GM12878 (cell line): Measurements from ENCODE around the gene SCAND1. TPM values are rescaled to one million over a fixed set of nuclear protein-coding genes. Genes with fewer than 3 reads are reported as not detected.

ENCODE experiments used
- BMI1 ChIP-seq: fragments of 450-650 bp; IDR thresholded peaks from 2 replicates; pipeline ENCODE4 v1.6.1; 2016; ENCODE audit warnings: mild to moderate bottlenecking, moderate library complexity, borderline replicate concordance
- CEBPB ChIP-seq, 2 experiments: fragments of 150-350 bp in 1 of 2; IDR thresholded peaks; 2 replicates each; pipeline ENCODE4 v1.6.1; 2012 to 2014; ENCODE audit warnings: low read depth in 2 of 2, low read length in 2 of 2, borderline replicate concordance in 1 of 2, inconsistent platforms in 1 of 2
- CHD2 ChIP-seq: IDR thresholded peaks from 2 replicates; pipeline ENCODE4 v1.6.1; 2011; ENCODE audit warnings: low read depth, low read length, improper control_type of control experiment, borderline replicate concordance
- CREM ChIP-seq: IDR thresholded peaks from 2 replicates; pipeline ENCODE4 v1.6.1; 2014; ENCODE audit warnings: antibody characterized with exemption, low read depth
- DPF2 ChIP-seq: fragments of 450-650 bp; IDR thresholded peaks from 2 replicates; pipeline ENCODE4 v1.6.1; 2017; ENCODE audit warnings: mild to moderate bottlenecking
- EED ChIP-seq: sonication (generic); IDR thresholded peaks from 2 replicates; pipeline ENCODE4 v1.6.1; 2016; ENCODE audit warnings: antibody characterized with exemption, low read depth
- ESRRA ChIP-seq: IDR thresholded peaks from 2 replicates; pipeline ENCODE4 v1.6.1; 2012; ENCODE audit warnings: mild to moderate bottlenecking, low read length, improper control_type of control experiment
- ETV6 ChIP-seq, 2 experiments: fragments of 450-650 bp in 1 of 2; IDR thresholded peaks in 1 of 2; conservative IDR thresholded peaks in 1 of 2; 2 replicates each; pipeline ENCODE4 v1.6.1; 2014; ENCODE audit warnings: antibody characterized with exemption in 1 of 2, borderline replicate concordance in 1 of 2, low read depth in 1 of 2, mild to moderate bottlenecking in 1 of 2, moderate library complexity in 1 of 2
- FOS ChIP-seq: IDR thresholded peaks from 3 replicates; pipeline ENCODE4 v1.6.1; 2011; ENCODE audit warnings: borderline replicate concordance; ENCODE audit not compliant: insufficient read length; ENCODE audit errors: extremely low read depth
- JUNB ChIP-seq: IDR thresholded peaks from 2 replicates; pipeline ENCODE4 v1.6.1; 2016; ENCODE audit warnings: antibody characterized with exemption, mild to moderate bottlenecking
- KLF5 ChIP-seq: fragments of 450-650 bp; IDR thresholded peaks from 2 replicates; pipeline ENCODE4 v1.6.1; 2014; ENCODE audit warnings: mild to moderate bottlenecking; ENCODE audit not compliant: partially characterized antibody
- MEF2B ChIP-seq: fragments of 450-650 bp; IDR thresholded peaks from 2 replicates; pipeline ENCODE4 v1.6.1; 2018; ENCODE audit warnings: mild to moderate bottlenecking, moderate library complexity; ENCODE audit not compliant: partially characterized antibody, poor library complexity, severe bottlenecking
- MYC ChIP-seq: IDR thresholded peaks from 2 replicates; pipeline ENCODE4 v1.6.1; 2011; ENCODE audit warnings: mild to moderate bottlenecking, low read length, moderate library complexity, inconsistent platforms; ENCODE audit not compliant: insufficient read depth, insufficient replicate concordance, insufficient read length, severe bottlenecking
- POLR2AphosphoS2 ChIP-seq: IDR thresholded peaks from 2 replicates; pipeline ENCODE4 v1.6.1; 2011; ENCODE audit warnings: low read depth, mild to moderate bottlenecking, low read length, improper control_type of control experiment, moderate library complexity
- RAD21 ChIP-seq: IDR thresholded peaks from 2 replicates; pipeline ENCODE4 v1.6.1; 2011; ENCODE audit warnings: mild to moderate bottlenecking, low read depth, low read length, moderate library complexity; ENCODE audit not compliant: insufficient read depth
- RBBP5 ChIP-seq: fragments of 200-600 bp; sonication (generic); conservative IDR thresholded peaks from 2 replicates; pipeline ENCODE4 v1.6.1; 2016
- RELA ChIP-seq: fragments of 450-650 bp; IDR thresholded peaks from 2 replicates; pipeline ENCODE4 v1.8.0; 2014; ENCODE audit warnings: borderline replicate concordance; ENCODE audit not compliant: partially characterized antibody
- SIX5 ChIP-seq: IDR thresholded peaks from 2 replicates; pipeline ENCODE4 v1.6.1; 2011; ENCODE audit warnings: mild to moderate bottlenecking, low read depth, low read length, moderate library complexity; ENCODE audit not compliant: severe bottlenecking
- SUPT20H ChIP-seq: IDR thresholded peaks from 2 replicates; pipeline ENCODE4 v1.6.1; 2011; ENCODE audit warnings: low read depth, mild to moderate bottlenecking, low read length, moderate library complexity, borderline replicate concordance; ENCODE audit not compliant: control insufficient read depth
- TARDBP ChIP-seq: IDR thresholded peaks from 2 replicates; pipeline ENCODE4 v1.6.1; 2016; ENCODE audit warnings: borderline replicate concordance
- TCF7 ChIP-seq: IDR thresholded peaks from 2 replicates; pipeline ENCODE4 v1.6.1; 2014; ENCODE audit warnings: antibody characterized with exemption, borderline replicate concordance
- YY1 ChIP-seq: IDR thresholded peaks from 2 replicates; pipeline ENCODE4 v1.6.1; 2011; ENCODE audit warnings: low read depth, mild to moderate bottlenecking, low read length
- ZNF24 ChIP-seq: fragments of 450-650 bp; IDR thresholded peaks from 2 replicates; pipeline ENCODE4 v1.6.1; 2017; ENCODE audit warnings: antibody characterized with exemption, mild to moderate bottlenecking
- ZNF274 ChIP-seq: IDR thresholded peaks from one replicate; pipeline ENCODE4 v1.8.0; 2011; ENCODE audit not compliant: insufficient read length, insufficient read depth
- polyA plus RNA-seq, 11 experiments: library from polyadenylated mRNA; depleted of rRNA in 4 of 11; unstranded in 6 of 11; stranded (reverse) in 5 of 11; fragments of >200 nt; fragmentation: Nextera tagmentation in 4 of 11; fragmentation: Illumina TruSeq in 1 of 11; extraction: Ambion mirVana in 4 of 11; extraction: Trizol in 1 of 11; gene quantifications; 1 replicate in 1 of 11; 2 replicates in 10 of 11; pipeline versions ENCODE4 v1.2.1 to v1.2.3, GENCODE V29; 2011 to 2016; ENCODE audit warnings: inconsistent platforms in 2 of 11, missing spikeins in 2 of 11, low read depth in 1 of 11
- total RNA-seq, 4 experiments: library from RNA; depleted of rRNA in 3 of 4; stranded (reverse); fragments of >200 nt in 3 of 4; fragmentation: Illumina TruSeq in 1 of 4; extraction: Trizol in 1 of 4; gene quantifications; 2 replicates each; pipeline versions ENCODE4 v1.2.1 to v1.2.3, GENCODE V29; 2013 to 2021
- TF ChIP-seq, protein P1 (sequence below): fragments of 450-650 bp; IDR thresholded peaks from 2 replicates; pipeline ENCODE4 v1.6.1; 2017; ENCODE audit warnings: mild to moderate bottlenecking, low read depth, inconsistent platforms; ENCODE audit not compliant: poor library complexity, severe bottlenecking
- TF ChIP-seq, protein P2 (sequence below): fragments of 450-650 bp; IDR thresholded peaks from 2 replicates; pipeline ENCODE4 v1.6.1; 2014; ENCODE audit warnings: mild to moderate bottlenecking
- TF ChIP-seq, protein P3 (sequence below), 3 experiments: IDR thresholded peaks in 2 of 3; conservative IDR thresholded peaks in 1 of 3; 2 replicates each; pipeline ENCODE4 v1.5.1; 2011; ENCODE audit warnings: low read depth in 3 of 3, low read length in 3 of 3, mild to moderate bottlenecking in 3 of 3, control low read depth in 2 of 3, moderate library complexity in 2 of 3, inconsistent platforms in 1 of 3, mixed read lengths in 1 of 3; ENCODE audit not compliant: control insufficient read depth in 2 of 3, insufficient read depth in 1 of 3; ENCODE audit errors: extremely low read depth in 1 of 3

The SCAND1 gene
- total and polyA plus RNA-seq, 10 of the 15 experiments (the other 5 are each of a cell fraction or from before 2014, with no cell fraction given), result 0.08 to 117 (median 25.9) TPM

DNA sequence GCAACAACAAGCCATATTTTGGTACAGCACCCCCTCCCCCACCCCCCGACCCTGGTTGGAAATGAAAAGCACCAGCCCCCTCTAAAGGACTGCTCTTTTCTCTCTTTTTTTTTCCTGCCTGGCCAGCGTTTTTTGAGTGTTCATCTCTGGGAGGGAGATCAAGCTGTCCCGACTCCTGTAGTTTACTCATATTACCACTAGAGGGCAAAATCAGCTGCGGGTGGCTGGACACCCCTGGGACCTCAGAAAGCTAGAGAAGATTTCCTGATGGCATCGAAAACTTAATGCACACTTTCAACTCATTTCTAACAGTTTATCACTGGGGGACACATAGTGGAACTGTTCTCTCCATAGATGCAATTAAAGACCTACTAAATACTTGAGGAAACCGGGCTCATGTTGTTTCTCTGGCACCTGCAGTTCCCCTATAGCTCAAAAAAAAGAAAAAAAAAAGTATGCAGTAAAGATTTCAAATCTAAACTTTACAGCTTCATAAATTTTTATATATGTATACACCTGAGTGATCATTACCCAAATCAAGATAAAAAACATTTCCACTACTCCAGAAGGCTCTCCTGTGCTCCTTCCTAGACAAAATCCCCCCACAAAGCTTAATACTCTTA is 38.5 kb upstream of the SCAND1 start (continued):
- TF ChIP-seq YY1 (0 out of 2 replicates have a peak, but pooled peaks have one; percentile 47), MYC (no peak), MEF2B (peak; percentile 45), POLR2AphosphoS2 (no peak), ESRRA (no peak), RBBP5 (no peak), FOS (no peak), ZNF274 (no peak), SIX5 (no peak), ZNF24 (no peak), JUNB (no peak), BMI1 (no peak), CREM (no peak), EED (no peak), CHD2 (no peak), KLF5 (no peak), RAD21 (peak; percentile 79), ETV6 (conservative IDR thresholded peaks at IDR 0.05 in 1 of 2, IDR thresholded peaks at IDR 0.05 in 1 of 2; ENCODE audit: borderline replicate concordance in 1 of 2, low read depth in 1 of 2) (no peak), DPF2 (no peak), SUPT20H (no peak), TCF7 (no peak), RELA (no peak), CEBPB (IDR thresholded peaks at IDR 0.05; ENCODE audit: borderline replicate concordance in 1 of 2, low read depth in 2 of 2, low read length in 2 of 2) (no peak), TARDBP (no peak)
- TF ChIP-seq, protein P1, sequence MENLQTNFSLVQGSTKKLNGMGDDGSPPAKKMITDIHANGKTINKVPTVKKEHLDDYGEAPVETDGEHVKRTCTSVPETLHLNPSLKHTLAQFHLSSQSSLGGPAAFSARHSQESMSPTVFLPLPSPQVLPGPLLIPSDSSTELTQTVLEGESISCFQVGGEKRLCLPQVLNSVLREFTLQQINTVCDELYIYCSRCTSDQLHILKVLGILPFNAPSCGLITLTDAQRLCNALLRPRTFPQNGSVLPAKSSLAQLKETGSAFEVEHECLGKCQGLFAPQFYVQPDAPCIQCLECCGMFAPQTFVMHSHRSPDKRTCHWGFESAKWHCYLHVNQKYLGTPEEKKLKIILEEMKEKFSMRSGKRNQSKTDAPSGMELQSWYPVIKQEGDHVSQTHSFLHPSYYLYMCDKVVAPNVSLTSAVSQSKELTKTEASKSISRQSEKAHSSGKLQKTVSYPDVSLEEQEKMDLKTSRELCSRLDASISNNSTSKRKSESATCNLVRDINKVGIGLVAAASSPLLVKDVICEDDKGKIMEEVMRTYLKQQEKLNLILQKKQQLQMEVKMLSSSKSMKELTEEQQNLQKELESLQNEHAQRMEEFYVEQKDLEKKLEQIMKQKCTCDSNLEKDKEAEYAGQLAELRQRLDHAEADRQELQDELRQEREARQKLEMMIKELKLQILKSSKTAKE, result no peak
- TF ChIP-seq, protein P2, sequence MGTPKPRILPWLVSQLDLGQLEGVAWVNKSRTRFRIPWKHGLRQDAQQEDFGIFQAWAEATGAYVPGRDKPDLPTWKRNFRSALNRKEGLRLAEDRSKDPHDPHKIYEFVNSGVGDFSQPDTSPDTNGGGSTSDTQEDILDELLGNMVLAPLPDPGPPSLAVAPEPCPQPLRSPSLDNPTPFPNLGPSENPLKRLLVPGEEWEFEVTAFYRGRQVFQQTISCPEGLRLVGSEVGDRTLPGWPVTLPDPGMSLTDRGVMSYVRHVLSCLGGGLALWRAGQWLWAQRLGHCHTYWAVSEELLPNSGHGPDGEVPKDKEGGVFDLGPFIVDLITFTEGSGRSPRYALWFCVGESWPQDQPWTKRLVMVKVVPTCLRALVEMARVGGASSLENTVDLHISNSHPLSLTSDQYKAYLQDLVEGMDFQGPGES, result no peak
- TF ChIP-seq, protein P3, sequence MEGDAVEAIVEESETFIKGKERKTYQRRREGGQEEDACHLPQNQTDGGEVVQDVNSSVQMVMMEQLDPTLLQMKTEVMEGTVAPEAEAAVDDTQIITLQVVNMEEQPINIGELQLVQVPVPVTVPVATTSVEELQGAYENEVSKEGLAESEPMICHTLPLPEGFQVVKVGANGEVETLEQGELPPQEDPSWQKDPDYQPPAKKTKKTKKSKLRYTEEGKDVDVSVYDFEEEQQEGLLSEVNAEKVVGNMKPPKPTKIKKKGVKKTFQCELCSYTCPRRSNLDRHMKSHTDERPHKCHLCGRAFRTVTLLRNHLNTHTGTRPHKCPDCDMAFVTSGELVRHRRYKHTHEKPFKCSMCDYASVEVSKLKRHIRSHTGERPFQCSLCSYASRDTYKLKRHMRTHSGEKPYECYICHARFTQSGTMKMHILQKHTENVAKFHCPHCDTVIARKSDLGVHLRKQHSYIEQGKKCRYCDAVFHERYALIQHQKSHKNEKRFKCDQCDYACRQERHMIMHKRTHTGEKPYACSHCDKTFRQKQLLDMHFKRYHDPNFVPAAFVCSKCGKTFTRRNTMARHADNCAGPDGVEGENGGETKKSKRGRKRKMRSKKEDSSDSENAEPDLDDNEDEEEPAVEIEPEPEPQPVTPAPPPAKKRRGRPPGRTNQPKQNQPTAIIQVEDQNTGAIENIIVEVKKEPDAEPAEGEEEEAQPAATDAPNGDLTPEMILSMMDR (IDR thresholded peaks at IDR 0.05 in 2 of 3, conservative IDR thresholded peaks at IDR 0.05 in 1 of 3; ENCODE audit: control insufficient read depth in 2 of 3, extremely low read depth in 1 of 3, insufficient read depth in 1 of 3, low read depth in 3 of 3, low read length in 3 of 3), result peak; percentile 81 to 87 (median 83)
